ENCODE results near the gene DYNLT3.

DYNLT3 gene

GRCh38 chrX:37846934-37847732 lies at the start of gene DYNLT3:
DYNLT3 (minus strand) TSS chrX:37847571; CDS start chrX:37847510, 61 bp downstream.
- DNase-seq (ENCODE audit: low read depth, low spot score): no peak

- DNase-seq (ENCODE audit: low read depth, low spot score): no peak
Measured at GRCh38 chrX:37896511-37896890, 49.1 kb upstream of the DYNLT3 start.

GRCh38 chrX:37895795-37896510 lies 48.6 kb upstream of the DYNLT3 start:
- no peak for DNase-seq (ENCODE audit: low read depth, low spot score)

GRCh38 chrX:37894725-37895124 lies 47.4 kb upstream of the DYNLT3 start:
- no peak for DNase-seq (ENCODE audit: low read depth, low spot score)

GRCh38 chrX:37888010-37888409 lies 40.6 kb upstream of the DYNLT3 start:
- no peak for DNase-seq (ENCODE audit: low read depth, low spot score)

GRCh38 chrX:37887347-37887746 lies 40.0 kb upstream of the DYNLT3 start:
- DNase-seq (ENCODE audit: low read depth, low spot score): no peak

- no peak for DNase-seq (ENCODE audit: low read depth, low spot score)
Measured at GRCh38 chrX:37883196-37883595, 35.8 kb upstream of the DYNLT3 start.

- no peak for DNase-seq (ENCODE audit: low read depth, low spot score)
Measured at GRCh38 chrX:37879692-37880091, 32.3 kb upstream of the DYNLT3 start.

- DNase-seq (ENCODE audit: low read depth, low spot score): no peak
Measured at GRCh38 chrX:37876716-37877115, 29.3 kb upstream of the DYNLT3 start.

- DNase-seq (ENCODE audit: low read depth, low spot score): no peak
Measured at GRCh38 chrX:37875675-37876074, 28.3 kb upstream of the DYNLT3 start.

- DNase-seq (ENCODE audit: low read depth, low spot score): no peak
Measured at GRCh38 chrX:37873220-37873619, 25.8 kb upstream of the DYNLT3 start.

GRCh38 chrX:37872303-37872655 lies 24.9 kb upstream of the DYNLT3 start:
- DNase-seq (ENCODE audit: low read depth, low spot score): no peak

- peak; percentile 22 for DNase-seq (ENCODE audit: low read depth, low spot score)
Measured at GRCh38 chrX:37871626-37872302, 24.4 kb upstream of the DYNLT3 start.

GRCh38 chrX:37867536-37868153 lies 20.3 kb upstream of the DYNLT3 start:
- DNase-seq (ENCODE audit: low read depth, low spot score): no peak

GRCh38 chrX:37863728-37864127 lies 16.4 kb upstream of the DYNLT3 start:
- no peak for DNase-seq (ENCODE audit: low read depth, low spot score)

GRCh38 chrX:37862851-37863250 lies 15.5 kb upstream of the DYNLT3 start:
- no peak for DNase-seq (ENCODE audit: low read depth, low spot score)

- no peak for DNase-seq (ENCODE audit: low read depth, low spot score)
Measured at GRCh38 chrX:37860721-37861120, 13.3 kb upstream of the DYNLT3 start.

GRCh38 chrX:37854748-37855147 lies 7.4 kb upstream of the DYNLT3 start:
- no peak for DNase-seq (ENCODE audit: low read depth, low spot score)

- DNase-seq (ENCODE audit: low read depth, low spot score): no peak
Measured at GRCh38 chrX:37854148-37854547, 6.8 kb upstream of the DYNLT3 start.

GRCh38 chrX:37847733-37848197 lies 394 bp upstream of the DYNLT3 start:
- no peak for DNase-seq (ENCODE audit: low read depth, low spot score)

- DNase-seq (ENCODE audit: low read depth, low spot score): no peak
Measured at GRCh38 chrX:37846558-37846933, 825 bp downstream of the DYNLT3 start.

GRCh38 chrX:37846141-37846540 lies 1.2 kb downstream of the DYNLT3 start:
- DNase-seq (ENCODE audit: low read depth, low spot score): no peak

All from brain pericyte (primary cell).